Measurements from ENCODE around the gene GNB1L.

Gene GNB1L

DNA sequence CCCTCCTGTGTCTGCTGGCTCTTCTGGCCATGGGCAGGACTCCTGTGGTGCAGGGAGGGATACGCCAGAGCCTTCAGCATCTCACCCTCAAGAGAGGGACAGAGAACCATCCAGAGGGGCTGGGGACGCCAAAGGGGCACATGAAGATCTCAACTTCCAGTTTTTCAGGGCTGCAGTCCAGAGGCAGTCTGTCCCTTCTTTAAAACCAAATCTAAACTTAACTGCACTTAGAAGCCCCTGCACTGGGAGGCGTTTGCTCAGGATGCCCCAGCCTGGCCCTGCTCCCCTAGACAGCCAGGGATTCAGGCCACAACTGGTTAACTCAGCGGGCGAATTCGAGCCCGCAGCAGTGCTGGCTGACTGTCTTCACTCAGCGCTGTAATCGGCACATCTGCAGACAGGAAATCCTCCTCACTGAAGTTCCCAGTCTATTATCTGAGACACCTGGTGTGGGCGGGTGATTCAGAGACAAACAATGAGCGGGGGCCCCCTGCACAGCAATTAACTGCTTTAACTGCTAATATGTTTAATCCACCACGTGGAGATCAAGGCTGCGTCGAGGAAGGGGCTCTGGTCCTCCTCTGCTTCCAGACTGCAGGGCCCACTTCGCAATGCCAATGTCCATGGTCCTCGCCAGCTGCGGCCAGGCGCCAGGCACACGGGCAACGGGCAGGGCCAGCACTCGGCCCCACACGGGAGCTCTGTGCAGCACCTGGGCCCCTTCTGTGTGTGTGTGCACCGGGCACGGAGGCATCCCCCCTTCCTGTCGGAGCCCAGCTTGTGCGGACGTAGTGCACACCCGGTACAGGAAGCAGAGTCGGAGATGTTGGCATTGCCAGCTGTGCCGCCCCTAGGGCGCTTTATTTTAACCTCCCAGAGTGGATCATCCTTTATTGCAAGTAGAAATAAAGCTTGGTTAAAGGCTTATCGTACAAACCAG is 36.9 kb upstream of the GNB1L start:
- Histone ChIP-seq H3K4me3 (peak overlapping the region; percentile 31), H3K27ac (no peak overlapping the region), H3K9ac (ENCODE audit: insufficient read length) (peak overlapping the region; percentile 23), H3K36me3 (ENCODE audit: insufficient read depth, low read length) (no peaks in the 10 kb centered on the region), H3K9me3 (ENCODE audit: low read depth, low read length) (no peaks in the 10 kb centered on the region)
- DNase-seq (ENCODE audit: low read depth, low spot score): no peak
- no peak for TF ChIP-seq POLR2AphosphoS5 (IDR thresholded peaks at IDR 0.05; ENCODE audit: borderline replicate concordance, low read depth, low read length)
- TF ChIP-seq FOXP2 (optimal IDR thresholded peaks at IDR 0.05; ENCODE audit: control extremely low read depth, extremely low read length, insufficient read depth): no peak
- TF ChIP-seq EZH2 (IDR thresholded peaks at IDR 0.05): no peak

DNA sequence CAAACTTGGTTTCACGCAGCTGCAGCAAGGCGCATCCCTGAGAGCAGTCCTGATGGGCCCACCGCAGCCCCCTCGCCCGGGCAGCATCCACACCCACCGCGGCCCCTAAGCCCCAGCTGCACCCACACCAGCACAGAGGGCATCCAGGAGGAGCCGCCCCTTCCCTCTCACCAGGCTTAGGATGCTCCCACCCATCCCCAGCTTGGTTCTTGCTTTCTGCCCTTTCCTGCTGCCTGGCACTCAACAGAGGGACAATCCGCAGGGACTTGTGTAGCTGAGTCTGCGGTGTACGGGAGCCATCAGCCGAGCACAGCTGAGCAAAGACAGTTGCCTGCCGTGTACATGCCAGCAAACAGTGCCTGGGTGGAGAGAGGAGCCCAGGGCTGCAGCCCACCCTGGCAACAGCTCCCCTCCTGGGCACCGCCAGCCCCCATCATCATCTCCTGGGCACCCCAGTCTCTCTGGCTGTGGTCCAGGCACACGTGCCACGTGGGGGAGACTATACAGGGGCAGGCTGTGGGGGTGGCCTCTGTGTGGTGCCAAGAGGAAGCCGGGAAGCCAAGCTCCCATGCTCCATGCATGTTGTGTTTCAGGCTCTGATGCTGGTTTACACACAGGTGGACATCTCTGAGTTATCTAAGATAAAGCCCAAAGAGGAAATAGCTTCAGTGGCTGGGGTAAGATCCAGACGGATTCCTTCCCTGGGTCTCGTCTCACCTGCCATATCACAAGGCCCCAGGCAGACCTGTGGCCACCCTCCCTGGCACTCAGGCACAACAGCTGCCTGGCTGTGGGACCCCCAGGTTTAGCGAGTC is 36.0 kb upstream of the GNB1L start:
- Histone ChIP-seq H3K9me3 (ENCODE audit: low read depth, low read length) (no peaks in the 10 kb centered on the region), H3K36me3 (ENCODE audit: insufficient read depth, low read length) (no peaks in the 10 kb centered on the region), H3K4me3 (no peak overlapping the region), H3K27ac (no peak overlapping the region), H3K9ac (ENCODE audit: insufficient read length) (no peak overlapping the region)
- DNase-seq (ENCODE audit: low read depth, low spot score): no peak
- TF ChIP-seq FOXP2 (optimal IDR thresholded peaks at IDR 0.05; ENCODE audit: control extremely low read depth, extremely low read length, insufficient read depth): no peak

DNA sequence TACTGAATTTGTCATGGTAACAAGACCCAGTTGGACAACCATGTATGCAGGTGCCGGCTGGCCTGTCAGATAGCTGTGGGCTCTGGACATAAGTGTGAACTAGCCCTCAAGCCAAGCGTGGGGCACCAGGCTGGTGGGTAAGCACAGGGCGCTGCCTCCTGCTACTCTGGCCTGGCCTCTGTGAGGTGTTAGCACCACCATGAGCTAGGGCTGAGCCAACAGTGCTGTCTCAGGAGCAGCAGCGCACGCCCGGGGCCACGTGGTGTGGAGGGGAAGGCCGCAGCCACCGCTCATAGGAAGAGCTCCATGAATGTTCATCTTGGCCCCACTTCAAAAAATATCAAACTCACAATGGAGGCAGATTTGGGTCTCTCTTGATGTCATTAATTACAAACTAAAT is 35.3 kb upstream of the GNB1L start:
- no peaks in the 10 kb centered on the region for H3K9me3 ChIP-seq (ENCODE audit: low read depth, low read length)
- no peaks in the 10 kb centered on the region for H3K36me3 ChIP-seq (ENCODE audit: insufficient read depth, low read length)
- DNase-seq (ENCODE audit: low read depth, low spot score): no peak
- H3K9ac ChIP-seq (ENCODE audit: insufficient read length): no peak overlapping the region
- H3K27ac ChIP-seq: no peak overlapping the region
- no peak overlapping the region for H3K4me3 ChIP-seq
- TF ChIP-seq EZH2 (IDR thresholded peaks at IDR 0.05) (no peak), POLR2AphosphoS5 (IDR thresholded peaks at IDR 0.05; ENCODE audit: borderline replicate concordance, low read depth, low read length) (no peak), FOXP2 (optimal IDR thresholded peaks at IDR 0.05; ENCODE audit: control extremely low read depth, extremely low read length, insufficient read depth) (no peak)

DNA sequence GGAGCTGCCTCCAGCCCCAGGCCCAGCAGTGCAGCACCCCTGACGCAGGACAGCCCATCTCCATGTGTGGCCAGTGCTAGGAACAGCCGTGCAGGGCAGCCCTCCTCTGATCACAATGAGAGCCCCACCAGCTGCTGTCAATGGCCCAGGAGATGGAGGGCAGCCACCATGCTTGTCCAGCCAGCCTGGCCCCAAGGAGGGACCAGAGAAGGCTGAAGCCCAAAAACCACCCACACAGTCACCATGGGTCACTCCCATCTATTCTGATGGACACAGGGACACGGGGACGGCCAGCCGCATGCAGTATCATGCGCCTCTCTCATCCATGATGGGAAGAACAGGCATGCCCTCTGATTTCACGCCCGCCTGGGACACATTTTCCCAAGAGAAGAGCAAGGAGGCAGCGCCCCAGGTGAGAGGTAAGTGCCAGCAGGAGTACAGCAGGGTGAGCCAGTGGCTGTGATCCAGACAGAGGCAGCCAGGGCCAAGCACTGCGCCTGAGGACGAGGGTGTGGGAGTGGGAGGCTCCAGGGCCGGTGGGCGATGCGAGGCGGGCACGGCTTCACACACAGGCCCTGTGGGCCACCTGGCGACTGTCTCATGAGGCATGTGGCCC is 33.6 kb upstream of the GNB1L start:
- Histone ChIP-seq H3K4me3 (no peak overlapping the region), H3K27ac (no peak overlapping the region), H3K9me3 (ENCODE audit: low read depth, low read length) (no peaks in the 10 kb centered on the region), H3K9ac (ENCODE audit: insufficient read length) (no peak overlapping the region), H3K36me3 (ENCODE audit: insufficient read depth, low read length) (no peaks in the 10 kb centered on the region)
- TF ChIP-seq EZH2 (IDR thresholded peaks at IDR 0.05) (no peak), POLR2AphosphoS5 (IDR thresholded peaks at IDR 0.05; ENCODE audit: borderline replicate concordance, low read depth, low read length) (no peak), FOXP2 (optimal IDR thresholded peaks at IDR 0.05; ENCODE audit: control extremely low read depth, extremely low read length, insufficient read depth) (no peak)
- DNase-seq (ENCODE audit: low read depth, low spot score): no peak

DNA sequence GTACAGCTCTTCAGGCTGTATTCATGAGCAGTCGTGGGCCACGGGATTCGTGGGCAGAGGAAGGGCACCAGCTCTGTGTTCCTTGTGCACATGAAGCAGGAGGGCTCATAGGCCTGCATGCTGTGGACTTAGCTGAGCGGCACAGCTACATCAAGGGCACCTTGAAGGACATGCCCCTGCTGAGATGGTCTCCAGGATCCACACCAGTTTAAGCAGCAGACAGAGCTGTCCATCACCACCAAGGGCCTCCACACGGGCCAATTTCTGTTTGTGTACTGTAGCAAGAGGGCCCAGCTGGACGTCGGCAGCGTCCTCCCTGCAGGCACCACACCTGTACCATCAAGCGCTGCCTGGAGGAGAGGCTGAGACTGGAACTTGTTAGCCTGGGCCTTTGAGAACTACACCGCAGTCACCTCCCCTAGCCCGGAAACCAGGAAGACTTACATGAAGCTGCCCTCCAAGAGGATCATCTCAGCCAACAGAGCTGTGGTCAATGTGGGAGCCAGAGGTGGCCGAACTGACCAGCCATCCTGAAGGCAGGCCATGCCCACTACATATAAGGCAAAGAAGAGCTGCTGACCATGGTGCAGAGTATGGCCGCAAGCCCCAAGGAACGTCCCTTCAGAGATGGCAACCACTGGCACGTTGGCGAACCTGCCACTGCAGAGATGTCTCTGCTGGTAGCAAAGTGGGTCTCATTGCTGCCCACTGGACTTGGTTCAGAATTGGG is 32.7 kb upstream of the GNB1L start:
- no peak overlapping the region for H3K9ac ChIP-seq (ENCODE audit: insufficient read length)

DNA sequence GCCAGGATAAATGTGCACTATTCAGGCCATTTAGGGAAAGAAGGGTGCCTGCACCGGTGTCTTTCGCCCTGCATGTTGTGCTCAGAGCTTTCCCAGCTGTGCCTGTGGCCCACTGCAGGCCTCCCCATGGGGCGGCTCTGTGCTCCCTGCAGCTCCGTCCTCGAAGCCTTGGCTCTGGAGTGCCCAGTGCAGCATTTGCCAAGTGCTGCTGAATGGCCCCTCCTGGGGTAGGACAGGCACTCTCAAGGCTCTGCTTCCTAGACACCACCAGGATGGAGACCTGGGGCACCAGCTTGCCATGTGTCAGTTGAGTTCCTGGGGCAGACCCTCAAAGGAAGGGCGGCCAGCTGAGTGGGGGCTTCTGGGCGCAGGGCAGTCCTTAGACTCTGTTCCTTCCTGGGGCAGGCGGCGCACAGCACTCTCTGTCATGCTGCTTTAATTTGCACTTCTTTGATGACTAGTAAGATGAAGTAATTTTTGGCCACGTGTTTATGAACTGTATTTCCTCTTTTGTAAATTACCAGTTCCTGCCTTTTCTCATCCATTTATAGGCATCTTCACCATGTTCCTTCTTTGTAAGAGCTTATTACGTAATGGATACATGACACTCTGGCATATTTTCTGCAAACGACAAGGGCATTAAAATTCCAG is 32.1 kb upstream of the GNB1L start:
- no peak for TF ChIP-seq POLR2AphosphoS5 (IDR thresholded peaks at IDR 0.05; ENCODE audit: borderline replicate concordance, low read depth, low read length)
- TF ChIP-seq FOXP2 (optimal IDR thresholded peaks at IDR 0.05; ENCODE audit: control extremely low read depth, extremely low read length, insufficient read depth): no peak
- no peak for TF ChIP-seq EZH2 (IDR thresholded peaks at IDR 0.05)
- Histone ChIP-seq H3K9me3 (ENCODE audit: low read depth, low read length) (no peaks in the 10 kb centered on the region), H3K9ac (ENCODE audit: insufficient read length) (no peak overlapping the region), H3K4me3 (no peak overlapping the region), H3K36me3 (ENCODE audit: insufficient read depth, low read length) (no peaks in the 10 kb centered on the region), H3K27ac (peak overlapping the region; percentile 67)
- peak; percentile 28 for DNase-seq (ENCODE audit: low read depth, low spot score)

More for the DNA sequence above, 32.7 kb upstream of the GNB1L start:
- no peak for TF ChIP-seq FOXP2 (optimal IDR thresholded peaks at IDR 0.05; ENCODE audit: control extremely low read depth, extremely low read length, insufficient read depth)
- TF ChIP-seq POLR2AphosphoS5 (IDR thresholded peaks at IDR 0.05; ENCODE audit: borderline replicate concordance, low read depth, low read length): no peak
- TF ChIP-seq EZH2 (IDR thresholded peaks at IDR 0.05): no peak
- no peak overlapping the region for H3K4me3 ChIP-seq
- no peak for DNase-seq (ENCODE audit: low read depth, low spot score)
- H3K9me3 ChIP-seq (ENCODE audit: low read depth, low read length): no peaks in the 10 kb centered on the region
- peak overlapping the region; percentile 67 for H3K27ac ChIP-seq
- no peaks in the 10 kb centered on the region for H3K36me3 ChIP-seq (ENCODE audit: insufficient read depth, low read length)

DNA sequence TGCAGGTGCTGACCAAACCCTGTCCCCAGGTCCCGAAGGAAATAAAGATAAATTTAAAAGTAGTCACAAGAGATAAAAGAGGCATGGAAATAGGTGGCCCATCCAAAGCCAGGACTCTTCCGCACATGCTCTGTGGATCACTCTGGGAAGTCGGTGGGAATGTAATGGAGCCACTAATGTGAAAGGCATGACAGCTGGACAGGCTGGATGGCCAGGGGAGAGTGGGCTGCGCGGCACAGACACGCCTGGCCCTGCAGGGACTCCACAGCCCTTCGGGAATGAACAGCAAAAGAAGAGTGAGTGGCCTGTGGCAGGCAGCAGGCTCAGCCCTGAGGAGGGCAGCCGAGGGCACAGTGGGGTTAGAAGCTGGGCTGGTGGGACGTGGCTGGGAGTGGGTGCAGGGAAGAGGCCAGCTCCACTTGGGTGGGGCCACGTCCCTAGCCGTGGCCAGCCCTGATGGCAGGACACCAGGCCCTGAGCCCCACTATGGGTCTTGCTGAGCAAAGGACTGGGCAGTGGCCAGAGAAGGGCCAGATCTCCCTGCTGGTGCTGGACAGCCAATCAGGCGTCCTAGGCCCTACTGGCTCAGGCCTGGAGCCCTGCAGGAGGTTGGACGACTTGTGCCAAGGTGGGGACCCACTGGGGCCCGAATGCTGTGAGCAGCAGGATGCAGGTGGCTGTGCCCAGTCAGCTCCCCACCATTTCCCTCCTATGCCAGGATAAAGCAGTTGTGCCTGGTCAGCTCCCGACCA is 31.3 kb upstream of the GNB1L start:
- Histone ChIP-seq H3K9ac (ENCODE audit: insufficient read length) (no peak overlapping the region), H3K4me3 (no peak overlapping the region), H3K9me3 (ENCODE audit: low read depth, low read length) (no peaks in the 10 kb centered on the region), H3K27ac (peak overlapping the region; percentile 67; the same call in 1 of the 2 replicates), H3K36me3 (ENCODE audit: insufficient read depth, low read length) (no peaks in the 10 kb centered on the region)
- DNase-seq (ENCODE audit: low read depth, low spot score): no peak
- TF ChIP-seq FOXP2 (optimal IDR thresholded peaks at IDR 0.05; ENCODE audit: control extremely low read depth, extremely low read length, insufficient read depth) (no peak), EZH2 (IDR thresholded peaks at IDR 0.05) (no peak), POLR2AphosphoS5 (IDR thresholded peaks at IDR 0.05; ENCODE audit: borderline replicate concordance, low read depth, low read length) (no peak)

All from SK-N-MC (cell line).